ENCODE results near the gene TRIM44. TPM values are rescaled to one million over a fixed set of nuclear protein-coding genes. Genes with fewer than 3 reads are reported as not detected.

TRIM44 gene
- total RNA-seq, 1 donor from 2014 or later, result 86.6 TPM

GRCh38 chr11:35621620-35622019 is 41.0 kb upstream of the TRIM44 start:
- DNase-seq (ENCODE audit: low spot score in 2 of 2, unreplicated experiment in 2 of 2), result no peak
- peaks cover 65% of the 10 kb centered on the region for H3K4me1 Mint-ChIP-seq
- TF ChIP-seq CTCF (IDR thresholded peaks at IDR 0.05; ENCODE audit: unreplicated experiment), result no peak
- no peaks in the 10 kb centered on the region for H3K9me3 Mint-ChIP-seq
- no peaks in the 10 kb centered on the region for H3K36me3 Mint-ChIP-seq
- H3K4me3 Mint-ChIP-seq, result peak overlapping the region; percentile 68
- H3K27ac Mint-ChIP-seq, result peak overlapping the region; percentile 97
- H3K27me3 Mint-ChIP-seq (ENCODE audit: low read depth), result no peaks in the 10 kb centered on the region

DNA sequence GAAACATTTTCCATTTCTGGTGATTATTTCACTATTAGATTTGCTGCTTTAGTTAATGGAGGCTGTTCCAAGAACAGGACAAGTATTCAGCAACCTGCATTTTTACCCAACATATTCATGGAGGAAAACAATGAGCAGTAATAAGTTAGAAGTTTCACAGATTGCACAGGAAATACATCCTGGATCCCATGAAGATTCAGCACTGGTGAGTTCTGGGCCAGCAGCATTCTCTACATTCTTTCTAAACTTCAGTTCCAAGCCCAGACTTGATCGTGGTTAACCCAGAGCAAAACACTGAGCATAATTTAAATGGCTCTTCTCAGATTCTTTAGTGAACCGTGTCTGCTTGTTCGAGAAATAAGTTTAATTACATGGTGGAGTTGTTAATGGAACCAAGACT is 40.5 kb upstream of the TRIM44 start:
- H3K9me3 Mint-ChIP-seq, result no peaks in the 10 kb centered on the region
- peak overlapping the region; percentile 68 for H3K4me3 Mint-ChIP-seq
- H3K36me3 Mint-ChIP-seq, result no peaks in the 10 kb centered on the region
- no peaks in the 10 kb centered on the region for H3K27me3 Mint-ChIP-seq (ENCODE audit: low read depth)
- TF ChIP-seq CTCF (IDR thresholded peaks at IDR 0.05; ENCODE audit: unreplicated experiment), result no peak
- H3K27ac Mint-ChIP-seq, result peak overlapping the region; percentile 97
- peaks cover 63% of the 10 kb centered on the region for H3K4me1 Mint-ChIP-seq
- DNase-seq (ENCODE audit: low spot score in 2 of 2, unreplicated experiment in 2 of 2), result no peak

DNA sequence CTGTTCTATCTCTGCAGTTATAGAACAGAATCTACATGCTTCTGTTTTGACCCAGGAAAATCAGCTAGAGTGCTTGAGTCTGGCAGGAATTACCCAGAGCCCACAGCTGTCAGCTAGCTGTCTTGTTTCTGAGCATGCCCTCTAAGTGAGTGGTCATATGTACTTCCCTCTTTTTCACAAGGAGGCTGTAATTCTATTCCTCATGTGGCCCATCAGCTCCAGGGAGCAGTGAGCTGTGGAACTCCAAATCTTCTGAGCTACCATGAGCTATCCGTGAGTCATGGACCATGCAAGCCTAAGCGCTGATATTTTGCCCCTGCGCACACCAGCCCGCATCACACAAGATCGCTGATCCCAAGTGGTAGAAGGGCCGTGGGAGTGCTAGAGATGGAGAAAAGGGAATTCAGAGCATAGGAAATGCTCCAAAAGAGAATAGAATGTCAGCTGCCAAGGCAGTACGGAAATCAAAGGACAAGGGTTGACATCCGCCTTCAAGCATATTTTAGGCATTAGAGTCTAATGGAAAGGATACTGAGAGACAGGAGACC is 38.9 kb upstream of the TRIM44 start:
- Mint-ChIP-seq H3K4me3 (no peak overlapping the region), H3K4me1 (peaks cover 57% of the 10 kb centered on the region), H3K9me3 (peaks cover 4% of the 10 kb centered on the region), H3K27me3 (ENCODE audit: low read depth) (no peaks in the 10 kb centered on the region), H3K36me3 (peaks cover 3% of the 10 kb centered on the region), H3K27ac (peak overlapping the region; percentile 97)
- TF ChIP-seq CTCF (IDR thresholded peaks at IDR 0.05; ENCODE audit: unreplicated experiment), result no peak
- DNase-seq (ENCODE audit: low spot score in 2 of 2, unreplicated experiment in 2 of 2), result no peak

- TF ChIP-seq CTCF (IDR thresholded peaks at IDR 0.05; ENCODE audit: unreplicated experiment), result no peak
- peaks cover 4% of the 10 kb centered on the region for H3K9me3 Mint-ChIP-seq
- no peak for DNase-seq (ENCODE audit: low spot score in 2 of 2, unreplicated experiment in 2 of 2)
- no peaks in the 10 kb centered on the region for H3K27me3 Mint-ChIP-seq (ENCODE audit: low read depth)
- H3K36me3 Mint-ChIP-seq, result peaks cover 3% of the 10 kb centered on the region
- H3K27ac Mint-ChIP-seq, result peak overlapping the region; percentile 97
- peaks cover 64% of the 10 kb centered on the region for H3K4me1 Mint-ChIP-seq
- no peak overlapping the region for H3K4me3 Mint-ChIP-seq
These were observed 38.3 kb upstream of the TRIM44 start for GRCh38 chr11:35624316-35624715.

- Mint-ChIP-seq H3K4me1 (peaks cover 68% of the 10 kb centered on the region), H3K9me3 (peaks cover 4% of the 10 kb centered on the region), H3K4me3 (no peak overlapping the region), H3K27me3 (ENCODE audit: low read depth) (no peaks in the 10 kb centered on the region), H3K27ac (no peak overlapping the region), H3K36me3 (peaks cover 3% of the 10 kb centered on the region)
- DNase-seq (ENCODE audit: low spot score in 2 of 2, unreplicated experiment in 2 of 2), result no peak
- TF ChIP-seq CTCF (IDR thresholded peaks at IDR 0.05; ENCODE audit: unreplicated experiment), result no peak
These were observed 37.8 kb upstream of the TRIM44 start for GRCh38 chr11:35624781-35625180.

DNA sequence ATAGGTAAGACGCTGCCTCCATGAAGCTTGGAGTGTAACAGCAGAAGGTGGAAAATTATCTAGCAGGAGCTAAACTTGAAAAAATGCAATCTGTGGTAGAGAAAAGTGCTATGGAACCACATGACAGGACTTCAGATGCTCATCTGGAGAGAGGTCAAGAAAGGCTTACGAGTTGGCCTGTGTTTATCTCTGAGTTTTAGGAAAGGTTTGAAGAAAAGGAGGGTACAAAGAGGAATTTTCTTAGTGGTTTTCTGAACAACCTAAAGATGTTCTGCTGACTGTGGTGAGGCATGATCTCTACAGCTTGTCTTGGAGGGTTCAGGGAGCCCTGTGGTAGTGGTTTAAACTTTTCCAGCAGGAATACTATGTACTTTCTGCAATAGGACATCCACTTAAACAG is 36.1 kb upstream of the TRIM44 start:
- Mint-ChIP-seq H3K4me3 (no peak overlapping the region), H3K27ac (peak overlapping the region; percentile 24), H3K4me1 (peaks cover 67% of the 10 kb centered on the region), H3K27me3 (ENCODE audit: low read depth) (no peaks in the 10 kb centered on the region), H3K36me3 (peaks cover 3% of the 10 kb centered on the region), H3K9me3 (peaks cover 4% of the 10 kb centered on the region)
- no peak for DNase-seq (ENCODE audit: low spot score in 2 of 2, unreplicated experiment in 2 of 2)
- no peak for TF ChIP-seq CTCF (IDR thresholded peaks at IDR 0.05; ENCODE audit: unreplicated experiment)
